K562 (cell line): Measurements from ENCODE around the gene KCNQ2.

ENCODE experiments used
- CEBPZ ChIP-seq: fragments of 150-350 bp; IDR thresholded peaks from 2 replicates; pipeline ENCODE4 v1.6.1; 2014; ENCODE audit warnings: low read depth, mild to moderate bottlenecking, low read length, borderline replicate concordance
- CTCF ChIP-seq, 3 experiments: IDR thresholded peaks in 2 of 3; conservative IDR thresholded peaks in 1 of 3; 2 replicates each; pipeline ENCODE4 v1.5.1; 2011 to 2012; ENCODE audit warnings: low read length in 3 of 3, mild to moderate bottlenecking in 3 of 3, control low read depth in 2 of 3, improper control_type of control experiment in 1 of 3, inconsistent platforms in 1 of 3, low read depth in 1 of 3, mixed read lengths in 1 of 3, moderate library complexity in 1 of 3; ENCODE audit not compliant: insufficient read depth in 2 of 3
- E2F1 ChIP-seq: sonication (generic); formaldehyde crosslinking; IDR thresholded peaks from 2 replicates; pipeline ENCODE4 v1.8.1; 2023; ENCODE audit warnings: mild to moderate bottlenecking, missing genetic modification reagents, moderate library complexity
- HMGXB4 ChIP-seq: sonication (generic); formaldehyde crosslinking; IDR thresholded peaks from 2 replicates; pipeline ENCODE4 v1.8.1; 2023; ENCODE audit warnings: mild to moderate bottlenecking, missing genetic modification reagents
- LARP7 ChIP-seq: fragments of 450-650 bp; IDR thresholded peaks from 2 replicates; pipeline ENCODE4 v1.6.1; 2016
- NONO ChIP-seq, 2 experiments: fragments of 200-400 bp in 1 of 2; fragments of 450-650 bp in 1 of 2; formaldehyde crosslinking in 1 of 2; IDR thresholded peaks; 2 replicates each; pipeline ENCODE4 v1.6.1; 2017; ENCODE audit warnings: low read depth in 2 of 2, mild to moderate bottlenecking in 2 of 2, moderate library complexity in 2 of 2, low read length in 1 of 2
- SUPT5H ChIP-seq: fragments of 450-650 bp; IDR thresholded peaks from 2 replicates; pipeline ENCODE4 v1.6.1; 2016
- ZNF644 ChIP-seq: fragments of 200-800 bp; sonication (Bioruptor generic); IDR thresholded peaks from 2 replicates; pipeline ENCODE4 v1.6.1; 2016; ENCODE audit warnings: low read depth, missing genetic modification characterization, missing compliant biosample characterization

- TF ChIP-seq HMGXB4 (no peak), CTCF (IDR thresholded peaks at IDR 0.05 in 2 of 3, conservative IDR thresholded peaks at IDR 0.05 in 1 of 3; ENCODE audit: insufficient read depth in 2 of 3, low read depth in 1 of 3, low read length in 3 of 3) (peak in 1 of 3 experiments; percentile 17; a peak in 1 of 6 replicates), NONO (IDR thresholded peaks at IDR 0.05; ENCODE audit: low read depth in 2 of 2, low read length in 1 of 2) (no peak), LARP7 (no peak), ZNF644 (tag) (no peak), CEBPZ (no peak), E2F1 (CRISPR knock-in tag) (no peak), SUPT5H (no peak)
Observed at GRCh38 chr20:63425846-63426485, 46.5 kb downstream of the KCNQ2 start.
